AG09309 (cell line): Measurements from ENCODE around the gene ZNF821.

Source experiments
- DNase-seq: peaks from one replicate; pipeline ENCODE4 v3.0.0-alpha.2; 2010; ENCODE audit warnings: low read depth
- H3K4me3 ChIP-seq: 2 replicates; pipeline ENCODE4 v1.5.1; 2011; ENCODE audit warnings: mild to moderate bottlenecking, low read depth, low read length, moderate library complexity; ENCODE audit not compliant: control insufficient read depth
- CTCF ChIP-seq: IDR thresholded peaks from 2 replicates; pipeline ENCODE4 v1.5.1; 2011; ENCODE audit warnings: mild to moderate bottlenecking, low read depth, low read length, inconsistent platforms; ENCODE audit not compliant: insufficient read depth, control insufficient read depth; ENCODE audit errors: missing control alignments

Gene ZNF821

GRCh38 chr16:71854369-71854948 lies 29.5 kb downstream of the ZNF821 start:
- no peak for TF ChIP-seq CTCF
- DNase-seq: no peak
- H3K4me3 ChIP-seq: no peak overlapping the region

GRCh38 chr16:71853413-71853812 lies 30.6 kb downstream of the ZNF821 start:
- no peak for TF ChIP-seq CTCF
- no peak for DNase-seq
- no peak overlapping the region for H3K4me3 ChIP-seq

GRCh38 chr16:71852561-71852960 lies 31.4 kb downstream of the ZNF821 start:
- DNase-seq: no peak
- TF ChIP-seq CTCF: no peak
- H3K4me3 ChIP-seq: no peak overlapping the region

- no peak for DNase-seq
- no peak for TF ChIP-seq CTCF
- no peak overlapping the region for H3K4me3 ChIP-seq
Measured at GRCh38 chr16:71852158-71852557, 31.8 kb downstream of the ZNF821 start.

GRCh38 chr16:71851746-71852145 lies 32.2 kb downstream of the ZNF821 start:
- no peak for TF ChIP-seq CTCF

GRCh38 chr16:71848622-71849021 lies 35.4 kb downstream of the ZNF821 start:
- no peak for DNase-seq

More at GRCh38 chr16:71851746-71852145, 32.2 kb downstream of the ZNF821 start:
- no peak overlapping the region for H3K4me3 ChIP-seq
- no peak for DNase-seq

More at GRCh38 chr16:71848622-71849021, 35.4 kb downstream of the ZNF821 start:
- H3K4me3 ChIP-seq: no peak overlapping the region
- TF ChIP-seq CTCF: no peak
